Dendritic cell treated with granulocyte-macrophage colony-stimulating factor and Interleukin-4, amounts not matched to agents 40 ng/mL and 50 ng/mL, for 4 days (primary cell): ENCODE measurements around the gene POLA2.
A peak's percentile ranks its signal among the peaks of the same experiment; 100 is the strongest.
"Not testable (repeated sequence)": the region's sequence is repeated elsewhere in the genome, so short reads cannot be mapped to it uniquely, and the experiment has no call there.

Source experiments
- H3K27ac Mint-ChIP-seq: one replicate; pipeline ENCODE4 v1.8.0; 2022; ENCODE audit warnings: mild to moderate bottlenecking, mixed read lengths
- H3K27me3 Mint-ChIP-seq: one replicate; pipeline ENCODE4 v1.8.0; 2022; ENCODE audit warnings: mild to moderate bottlenecking, mixed read lengths
- H3K36me3 Mint-ChIP-seq: one replicate; pipeline ENCODE4 v1.8.0; 2022; ENCODE audit warnings: low read depth, mixed read lengths
- H3K4me1 Mint-ChIP-seq: one replicate; pipeline ENCODE4 v1.8.0; 2022; ENCODE audit warnings: low read depth, mixed read lengths
- H3K4me3 Mint-ChIP-seq: one replicate; pipeline ENCODE4 v1.8.0; 2022; ENCODE audit warnings: mild to moderate bottlenecking, moderate library complexity, mixed read lengths
- H3K9me3 Mint-ChIP-seq: one replicate; pipeline ENCODE4 v1.8.0; 2022; ENCODE audit warnings: mixed read lengths
- intact Hi-C: fragments of 100-400 bp; cut with micrococcal nuclease; formaldehyde crosslinking; loops from one replicate; pipeline ENCODE4 v1.15.0; 2022

POLA2 gene

DNA sequence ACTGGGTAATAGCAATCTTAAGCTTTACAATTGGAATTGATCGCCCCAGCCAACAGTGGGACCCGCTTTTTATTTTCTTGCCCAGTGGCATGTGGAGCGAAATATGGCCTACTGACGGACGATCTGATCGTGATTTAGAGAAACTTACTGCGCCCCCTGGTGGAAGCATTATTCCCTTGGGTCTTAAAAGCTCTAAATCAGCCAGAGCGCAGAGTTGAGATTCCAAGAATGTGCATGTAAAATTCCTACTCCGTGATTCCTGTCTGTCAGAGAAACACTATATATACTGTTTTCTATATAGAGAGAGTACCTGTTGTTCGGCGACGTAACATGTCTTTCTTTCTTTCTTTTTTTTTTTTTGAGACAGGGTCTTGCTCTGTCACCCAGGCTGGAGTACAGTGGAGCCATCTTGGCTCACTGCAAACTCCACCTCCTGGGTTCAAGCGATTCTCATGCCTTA lies 68.2 kb downstream of the POLA2 start:
- Mint-ChIP-seq H3K36me3 (peaks cover 8% of the 10 kb centered on the region), H3K27me3 (peaks cover 3% of the 10 kb centered on the region), H3K9me3 (no peaks in the 10 kb centered on the region), H3K4me1 (peaks cover 20% of the 10 kb centered on the region), H3K4me3 (peak overlapping the region; percentile 48), H3K27ac (peak overlapping the region; percentile 84)
- intact Hi-C loops = loop anchor here (2.0 to 5.0 kb wide), 2 partner anchors 15 to 53 kb away; partner anchors contain the start of gene CDC42EP2

DNA sequence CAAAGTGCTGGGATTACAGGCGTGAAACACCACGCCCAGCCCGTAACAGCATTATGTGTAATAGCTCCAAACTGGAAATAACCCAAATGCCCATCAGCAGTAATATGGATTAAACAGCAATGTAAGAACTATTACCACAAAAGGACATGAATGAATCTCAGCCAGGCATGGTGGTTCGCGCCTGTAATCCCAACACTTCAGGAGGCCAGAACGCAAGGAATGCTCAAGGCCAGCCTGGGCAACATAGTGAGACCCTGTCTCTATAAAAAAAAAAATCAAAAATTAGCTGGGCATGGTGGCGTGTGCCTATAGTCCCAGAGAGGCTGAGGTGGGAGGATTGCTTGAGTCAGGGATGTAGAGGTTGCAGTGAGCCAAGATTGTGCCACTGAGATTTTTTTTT lies 68.8 kb downstream of the POLA2 start:
- peaks cover 26% of the 10 kb centered on the region for H3K4me1 Mint-ChIP-seq
- no peaks in the 10 kb centered on the region for H3K9me3 Mint-ChIP-seq
- intact Hi-C loops = loop anchor here (5.0 kb wide), 1 partner anchor 53 kb away; no protein-coding TSS in a partner anchor
- H3K36me3 Mint-ChIP-seq = peaks cover 9% of the 10 kb centered on the region
- peaks cover 3% of the 10 kb centered on the region for H3K27me3 Mint-ChIP-seq
- H3K27ac Mint-ChIP-seq = peak overlapping the region; percentile 84
- no peak overlapping the region for H3K4me3 Mint-ChIP-seq

DNA sequence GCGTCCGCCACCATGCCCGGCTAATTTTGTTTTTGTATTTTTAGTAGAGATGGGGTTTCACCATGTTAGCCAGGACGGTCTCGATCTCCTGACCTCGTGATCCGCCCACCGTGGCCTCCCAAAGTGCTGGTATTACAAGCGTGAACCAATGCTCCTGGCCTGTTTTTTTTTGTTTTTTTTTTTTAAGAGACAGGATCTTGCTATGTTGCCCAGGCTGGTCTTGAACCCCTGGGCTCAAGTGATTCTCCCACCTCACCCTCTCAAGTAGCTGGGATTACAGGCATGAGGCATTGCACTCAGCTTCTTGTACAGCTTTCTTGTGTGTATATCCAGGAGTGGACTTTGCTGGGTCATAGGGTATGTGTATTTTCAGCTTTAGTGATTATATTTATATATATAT lies 70.8 kb downstream of the POLA2 start:
- not testable (repeated sequence) for H3K4me3 Mint-ChIP-seq, H3K9me3 Mint-ChIP-seq, H3K27ac Mint-ChIP-seq, H3K27me3 Mint-ChIP-seq
- intact Hi-C loops = loop anchor here (5.0 kb wide), 1 partner anchor 55 kb away; no protein-coding TSS in a partner anchor
- Mint-ChIP-seq H3K36me3 (peaks cover 19% of the 10 kb centered on the region), H3K4me1 (peaks cover 30% of the 10 kb centered on the region)

DNA sequence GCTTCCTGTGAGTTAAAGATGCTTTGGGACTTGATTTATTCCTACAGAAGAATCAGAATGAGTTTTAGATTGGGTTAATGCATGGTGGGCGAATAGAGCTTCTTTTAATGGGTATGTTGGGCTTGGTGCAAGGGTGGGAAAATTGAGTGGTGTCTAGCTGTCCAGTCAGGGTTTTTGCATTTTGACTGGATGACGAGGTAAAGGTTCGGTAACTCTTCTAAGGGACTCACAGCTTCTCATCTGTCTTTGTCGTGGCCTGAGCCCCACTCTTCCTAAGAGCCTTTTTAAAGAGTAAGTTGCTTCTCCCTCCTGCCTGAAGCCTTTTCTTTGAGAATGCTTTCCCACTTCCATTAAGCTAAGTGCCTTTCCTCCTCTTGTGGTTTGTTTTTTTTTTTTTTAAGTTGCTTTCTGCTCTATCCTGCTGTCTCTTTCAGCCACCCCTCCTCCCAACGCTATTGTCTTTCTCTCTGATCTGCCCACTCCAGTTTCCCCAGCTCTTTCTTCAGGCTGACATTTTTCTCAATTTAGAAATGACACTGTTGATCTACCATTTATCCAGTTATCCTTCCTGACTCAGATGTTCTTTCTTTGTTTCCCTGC lies 73.0 kb downstream of the POLA2 start:
- H3K27ac Mint-ChIP-seq = peak overlapping the region; percentile 95
- intact Hi-C loops = loop anchor here (5.0 kb wide), 1 partner anchor 57 kb away; no protein-coding TSS in a partner anchor
- H3K4me1 Mint-ChIP-seq = peaks cover 25% of the 10 kb centered on the region
- H3K27me3 Mint-ChIP-seq = no peaks in the 10 kb centered on the region
- peaks cover 38% of the 10 kb centered on the region for H3K36me3 Mint-ChIP-seq
- no peaks in the 10 kb centered on the region for H3K9me3 Mint-ChIP-seq
- peak overlapping the region; percentile 85 for H3K4me3 Mint-ChIP-seq

DNA sequence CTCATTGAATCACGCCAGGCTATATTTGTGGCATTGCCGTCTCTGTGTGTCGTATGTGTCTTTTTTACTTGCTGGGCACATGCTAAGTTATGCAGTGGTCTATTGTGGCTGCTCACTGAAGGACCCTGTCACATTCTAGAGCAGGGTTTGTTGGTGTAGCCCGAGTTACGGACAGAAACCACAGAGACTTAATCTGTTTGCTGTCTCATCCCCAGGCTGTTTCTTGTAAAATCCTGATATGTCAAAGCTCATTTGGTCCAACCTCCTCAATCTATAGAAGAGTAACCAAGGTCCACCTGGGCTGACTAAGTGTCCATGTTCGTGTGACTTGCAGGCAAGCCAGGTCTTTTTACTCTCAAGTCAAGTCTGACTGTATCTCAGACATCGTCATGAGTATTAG lies 76.9 kb downstream of the POLA2 start:
- no peak overlapping the region for H3K4me3 Mint-ChIP-seq
- peaks cover 28% of the 10 kb centered on the region for H3K4me1 Mint-ChIP-seq
- H3K27ac Mint-ChIP-seq = no peak overlapping the region
- no peaks in the 10 kb centered on the region for H3K27me3 Mint-ChIP-seq
- H3K36me3 Mint-ChIP-seq = peaks cover 73% of the 10 kb centered on the region
- intact Hi-C loops = no loop called here
- H3K9me3 Mint-ChIP-seq = no peaks in the 10 kb centered on the region

DNA sequence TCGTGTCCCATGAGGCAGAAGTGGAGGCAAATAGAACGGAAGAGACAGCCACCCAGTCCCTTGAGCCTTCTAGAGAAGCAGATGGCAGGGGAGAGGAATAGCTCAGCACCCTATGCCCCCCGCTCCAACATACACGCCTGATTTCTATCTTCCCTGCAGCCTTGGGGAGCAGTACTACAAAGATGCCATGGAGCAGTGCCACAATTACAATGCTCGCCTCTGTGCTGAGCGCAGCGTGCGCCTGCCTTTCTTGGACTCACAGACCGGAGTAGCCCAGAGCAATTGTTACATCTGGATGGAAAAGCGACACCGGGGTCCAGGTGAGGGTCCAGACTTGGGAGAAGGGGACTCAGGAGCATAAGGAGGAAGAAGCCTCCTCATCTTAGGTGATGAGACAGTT lies 78.5 kb downstream of the POLA2 start:
- no peaks in the 10 kb centered on the region for H3K9me3 Mint-ChIP-seq
- H3K36me3 Mint-ChIP-seq = peaks cover 84% of the 10 kb centered on the region
- no peaks in the 10 kb centered on the region for H3K27me3 Mint-ChIP-seq
- no peak overlapping the region for H3K27ac Mint-ChIP-seq
- H3K4me1 Mint-ChIP-seq = peaks cover 18% of the 10 kb centered on the region
- intact Hi-C loops = no loop called here
- no peak overlapping the region for H3K4me3 Mint-ChIP-seq

DNA sequence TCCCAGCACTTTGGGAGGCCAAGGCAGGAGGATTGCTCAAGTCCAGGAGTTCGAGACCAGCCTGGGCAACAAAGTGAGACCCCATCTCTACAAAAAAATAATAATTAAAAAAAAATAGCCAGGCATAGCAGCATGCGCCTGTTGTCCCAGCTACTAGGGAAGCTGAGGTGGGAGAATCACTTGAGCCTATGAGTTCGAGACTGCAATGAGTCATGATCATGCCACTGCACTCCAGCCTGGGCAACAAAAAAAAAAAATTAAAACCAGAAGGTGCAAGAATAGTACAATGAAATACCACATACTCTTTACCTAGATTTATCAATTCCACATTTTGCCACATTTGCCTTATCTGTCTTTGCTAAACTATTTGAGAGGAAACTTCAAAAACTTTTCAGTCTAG lies 80.1 kb downstream of the POLA2 start:
- intact Hi-C loops = no loop called here
- Mint-ChIP-seq H3K27me3 (no peaks in the 10 kb centered on the region), H3K9me3 (no peaks in the 10 kb centered on the region), H3K27ac (no peak overlapping the region), H3K36me3 (peaks cover 92% of the 10 kb centered on the region), H3K4me3 (no peak overlapping the region), H3K4me1 (peaks cover 11% of the 10 kb centered on the region)
